Peyer's patch (tissue), 4 donors: Measurements from ENCODE around the gene CDH19. TPM values are rescaled to one million over a fixed set of nuclear protein-coding genes. Genes with fewer than 3 reads are reported as not detected.

Source experiments
- DNase-seq, 3 donors: peaks; one replicate each; pipeline ENCODE4 v3.0.0-alpha.2; 2017 to 2019
- H3K27ac ChIP-seq, 4 donors: fragments of 200-600 bp; sonication (generic); one replicate each; pipeline ENCODE4 v1.5.1; 2016 to 2019
- H3K27me3 ChIP-seq, 2 donors: fragments of 200-600 bp; sonication (generic); one replicate each; pipeline ENCODE4 v1.5.1; 2019
- H3K36me3 ChIP-seq, 3 donors: fragments of 200-600 bp; sonication (generic); one replicate each; pipeline ENCODE4 v1.5.1; 2016 to 2019
- H3K4me1 ChIP-seq, 4 donors: fragments of 200-600 bp; sonication (generic); one replicate each; pipeline ENCODE4 v1.5.1; 2016 to 2019
- H3K4me3 ChIP-seq, 4 donors: fragments of 200-600 bp; sonication (generic); 1 replicate in 3 of 4; 2 replicates in 1 of 4; pipeline ENCODE4 v1.5.1; 2016 to 2019; ENCODE audit warnings: mild to moderate bottlenecking in 1 of 4
- H3K9me3 ChIP-seq, 4 donors: fragments of 200-600 bp; sonication (generic); one replicate each; pipeline ENCODE4 v1.5.1; 2016 to 2019; ENCODE audit warnings: mild to moderate bottlenecking in 1 of 4
- POLR2A ChIP-seq, 2 donors: fragments of 450-650 bp; IDR thresholded peaks; one replicate each; pipeline ENCODE4 v1.5.1; 2017; ENCODE audit warnings: antibody characterized with exemption in 2 of 2, mild to moderate bottlenecking in 2 of 2, moderate library complexity in 2 of 2
- total RNA-seq, 4 donors: library from RNA; depleted of rRNA; stranded (reverse); fragments of >200 nt; gene quantifications; one replicate each; pipeline ENCODE4 v1.1.0, GENCODE V29; 2016
- TF ChIP-seq, protein P1 (sequence below), 6 experiments: fragments of 450-650 bp in 4 of 6; fragments of 200-600 bp in 2 of 6; sonication (generic) in 1 of 6; IDR thresholded peaks; one replicate each; pipeline ENCODE4 v1.5.1; 2017 to 2019; ENCODE audit warnings: antibody characterized with exemption in 6 of 6, mild to moderate bottlenecking in 3 of 6, moderate library complexity in 1 of 6

The CDH19 gene
- total RNA-seq, 4 donors from 2014 or later: 1.9 to 18.2 (median 2.5) TPM

- Histone ChIP-seq H3K36me3 (no peaks in the 10 kb centered on the region), H3K4me3 (no peak overlapping the region), H3K27ac (no peak overlapping the region), H3K9me3 (no peaks in the 10 kb centered on the region), H3K27me3 (no peaks in the 10 kb centered on the region), H3K4me1 (no peaks in the 10 kb centered on the region)
- TF ChIP-seq, protein P1, sequence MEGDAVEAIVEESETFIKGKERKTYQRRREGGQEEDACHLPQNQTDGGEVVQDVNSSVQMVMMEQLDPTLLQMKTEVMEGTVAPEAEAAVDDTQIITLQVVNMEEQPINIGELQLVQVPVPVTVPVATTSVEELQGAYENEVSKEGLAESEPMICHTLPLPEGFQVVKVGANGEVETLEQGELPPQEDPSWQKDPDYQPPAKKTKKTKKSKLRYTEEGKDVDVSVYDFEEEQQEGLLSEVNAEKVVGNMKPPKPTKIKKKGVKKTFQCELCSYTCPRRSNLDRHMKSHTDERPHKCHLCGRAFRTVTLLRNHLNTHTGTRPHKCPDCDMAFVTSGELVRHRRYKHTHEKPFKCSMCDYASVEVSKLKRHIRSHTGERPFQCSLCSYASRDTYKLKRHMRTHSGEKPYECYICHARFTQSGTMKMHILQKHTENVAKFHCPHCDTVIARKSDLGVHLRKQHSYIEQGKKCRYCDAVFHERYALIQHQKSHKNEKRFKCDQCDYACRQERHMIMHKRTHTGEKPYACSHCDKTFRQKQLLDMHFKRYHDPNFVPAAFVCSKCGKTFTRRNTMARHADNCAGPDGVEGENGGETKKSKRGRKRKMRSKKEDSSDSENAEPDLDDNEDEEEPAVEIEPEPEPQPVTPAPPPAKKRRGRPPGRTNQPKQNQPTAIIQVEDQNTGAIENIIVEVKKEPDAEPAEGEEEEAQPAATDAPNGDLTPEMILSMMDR (IDR thresholded peaks at IDR 0.05): no peak
- no peak for TF ChIP-seq POLR2A (IDR thresholded peaks at IDR 0.05)
- no peak for DNase-seq
These were observed 36.5 kb upstream of the CDH19 start for GRCh38 chr18:66640431-66640830.

DNA sequence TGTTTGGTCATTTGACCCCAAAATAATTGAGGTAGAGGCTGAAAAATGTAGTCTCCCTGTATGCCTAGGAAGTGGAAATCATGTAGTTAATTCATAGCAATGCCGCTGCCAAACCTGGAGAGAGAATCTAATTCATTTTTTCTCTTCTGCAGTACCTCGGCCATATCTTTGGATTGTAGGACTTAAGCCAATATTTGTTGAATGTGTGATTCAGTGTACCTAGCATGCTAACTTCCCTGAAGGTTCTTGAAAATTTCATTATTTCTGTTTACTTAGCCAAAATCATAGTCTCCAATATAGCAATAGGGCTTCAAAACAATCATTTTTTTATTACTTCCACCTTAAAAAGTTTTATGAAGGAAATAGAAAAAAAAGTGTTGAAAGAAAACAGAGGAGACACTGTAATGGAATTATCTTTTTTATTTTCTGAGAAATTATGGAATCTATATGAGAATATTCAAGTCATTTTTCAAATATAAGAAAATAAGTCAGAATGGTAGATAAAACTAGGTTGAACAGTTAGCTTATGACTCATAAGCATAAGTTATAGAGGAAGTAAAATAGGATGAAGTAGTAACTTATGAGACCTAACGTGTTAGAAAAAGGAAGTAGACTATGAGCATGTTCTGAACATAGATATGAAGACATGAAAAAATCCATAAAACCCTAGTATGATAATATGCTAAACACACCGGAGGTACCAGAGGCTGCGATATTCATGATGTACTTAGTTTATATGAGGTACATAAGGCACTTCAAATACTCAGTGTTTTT, 35.2 kb upstream of the CDH19 start:
- no peak overlapping the region for H3K4me3 ChIP-seq
- no peak for DNase-seq
- H3K9me3 ChIP-seq: no peaks in the 10 kb centered on the region
- H3K36me3 ChIP-seq: no peaks in the 10 kb centered on the region
- H3K4me1 ChIP-seq: no peaks in the 10 kb centered on the region
- H3K27me3 ChIP-seq: no peaks in the 10 kb centered on the region
- no peak overlapping the region for H3K27ac ChIP-seq
- TF ChIP-seq, protein P1 (IDR thresholded peaks at IDR 0.05): no peak
- no peak for TF ChIP-seq POLR2A (IDR thresholded peaks at IDR 0.05)

- no peak overlapping the region for H3K4me3 ChIP-seq
- TF ChIP-seq, protein P1 (IDR thresholded peaks at IDR 0.05): no peak
- TF ChIP-seq POLR2A (IDR thresholded peaks at IDR 0.05): no peak
- no peak for DNase-seq
These were observed 31.5 kb upstream of the CDH19 start for GRCh38 chr18:66635342-66635741.

GRCh38 chr18:66632756-66633155, 28.9 kb upstream of the CDH19 start:
- Histone ChIP-seq H3K4me3 (no peak overlapping the region), H3K27me3 (no peaks in the 10 kb centered on the region), H3K27ac (no peak overlapping the region), H3K36me3 (no peaks in the 10 kb centered on the region), H3K4me1 (no peaks in the 10 kb centered on the region), H3K9me3 (no peaks in the 10 kb centered on the region)
- DNase-seq: no peak
- no peak for TF ChIP-seq POLR2A (IDR thresholded peaks at IDR 0.05)
- TF ChIP-seq, protein P1 (IDR thresholded peaks at IDR 0.05): no peak

More at GRCh38 chr18:66635342-66635741, 31.5 kb upstream of the CDH19 start:
- Histone ChIP-seq H3K27me3 (no peaks in the 10 kb centered on the region), H3K4me1 (no peaks in the 10 kb centered on the region), H3K27ac (no peak overlapping the region), H3K9me3 (no peaks in the 10 kb centered on the region), H3K36me3 (no peaks in the 10 kb centered on the region)

- Histone ChIP-seq H3K36me3 (no peaks in the 10 kb centered on the region), H3K27ac (no peak overlapping the region), H3K4me1 (no peaks in the 10 kb centered on the region), H3K9me3 (no peaks in the 10 kb centered on the region), H3K4me3 (no peak overlapping the region), H3K27me3 (no peaks in the 10 kb centered on the region)
- TF ChIP-seq POLR2A (IDR thresholded peaks at IDR 0.05): no peak
- TF ChIP-seq, protein P1 (IDR thresholded peaks at IDR 0.05): no peak
- no peak for DNase-seq
These were observed 26.9 kb upstream of the CDH19 start for GRCh38 chr18:66630831-66631230.
